HCT116 (cell line): ENCODE measurements around the gene RGCC. TPM values are rescaled to one million over a fixed set of nuclear protein-coding genes. Genes with fewer than 3 reads are reported as not detected.

Source experiments
- ATAC-seq: fragments of 200-7000 bp; cut with Tn5 transposase; 2 replicates; pipeline ENCODE4 v1.9.1; 2020; ENCODE audit warnings: mild to moderate bottlenecking, moderate library complexity
- BruUV-seq: library from RNA; stranded (reverse); fragments of 400-500 nt; replicated peaks from 2 replicates; lab custom pipeline; 2021; lab: Mats Ljungman, UMichigan
- CTCF ChIA-PET: fragments of 300-600 bp; sonication (Branson Sonifier 250); formaldehyde crosslinking; loops from one replicate; lab custom pipeline; 2021; ENCODE audit warnings: antibody characterized with exemption; lab: Charles Lee
- POLR2A ChIA-PET: fragments of 300-600, 350-600 bp; sonication (Branson Sonifier 250); formaldehyde crosslinking; loops from one replicate; lab custom pipeline; 2021; ENCODE audit warnings: antibody characterized with exemption; lab: Charles Lee
- RAD21 ChIA-PET, 2 experiments: fragments of 300-600 bp; sonication (Branson Sonifier 250); formaldehyde crosslinking; loops; one replicate each; lab custom pipeline; 2023; ENCODE audit warnings: low total read pairs in 2 of 2; ENCODE audit not compliant: uncharacterized antibody in 2 of 2, unreplicated experiment in 2 of 2, low non-redundant PET in 1 of 2; lab: Charles Lee
- DNase-seq: peaks from one replicate; pipeline ENCODE4 v3.0.0-alpha.2; 2010; ENCODE audit warnings: low read depth, low spot score
- H2AFZ ChIP-seq: fragments of 200-600 bp; shearing (Covaris generic), sonication (generic); 2 replicates; pipeline ENCODE4 v1.6.1; 2017; ENCODE audit warnings: low read depth, mixed run types, mixed read lengths, antibody characterized with exemption, low read length; ENCODE audit not compliant: poor library complexity, severe bottlenecking
- H3K27ac ChIP-seq: 2 replicates; pipeline ENCODE4 v1.5.1; 2012; ENCODE audit warnings: low read depth, low read length
- H3K27me3 ChIP-seq: fragments of 200-600 bp; sonication (generic); 2 replicates; pipeline ENCODE4 v1.6.1; 2016; ENCODE audit warnings: mixed run types, low read length, mixed read lengths; ENCODE audit not compliant: insufficient read depth
- H3K36me3 ChIP-seq, 2 experiments: fragments of 200-500 bp in 1 of 2; fragments of 200-600 bp in 1 of 2; sonication (Bioruptor generic) in 1 of 2; sonication (generic) in 1 of 2; 2 replicates each; pipeline versions ENCODE4 v1.5.1 to v1.6.1; 2014 to 2016; ENCODE audit warnings: low read length in 2 of 2, inconsistent platforms in 1 of 2, mixed read lengths in 1 of 2, mixed run types in 1 of 2; ENCODE audit not compliant: insufficient read depth in 2 of 2, control insufficient read depth in 1 of 2
- H3K4me1 ChIP-seq, 2 experiments: fragments of 200-600 bp in 1 of 2; sonication (generic) in 1 of 2; 2 replicates each; pipeline versions ENCODE4 v1.5.1 to v1.6.1; 2012 to 2017; ENCODE audit warnings: low read length in 2 of 2, inconsistent platforms in 1 of 2, mild to moderate bottlenecking in 1 of 2, mixed read lengths in 1 of 2, mixed run types in 1 of 2, moderate library complexity in 1 of 2; ENCODE audit not compliant: insufficient read depth in 2 of 2, control insufficient read depth in 1 of 2
- H3K4me2 ChIP-seq: fragments of 200-600 bp; sonication (generic); 2 replicates; pipeline ENCODE4 v1.6.1; 2017; ENCODE audit warnings: mixed run types, low read length, mixed read lengths
- H3K4me3 ChIP-seq, 2 experiments: fragments of 200-600 bp in 1 of 2; sonication (generic) in 1 of 2; replicated peaks in 1 of 2; 2 replicates each; pipeline ENCODE4 v1.5.1; 2011 to 2016; ENCODE audit warnings: low read length in 2 of 2, control low read depth in 1 of 2, low read depth in 1 of 2, mild to moderate bottlenecking in 1 of 2, mixed read lengths in 1 of 2, mixed run types in 1 of 2
- H3K79me2 ChIP-seq: fragments of 200-600 bp; sonication (generic); 2 replicates; pipeline ENCODE4 v1.6.1; 2017; ENCODE audit warnings: mild to moderate bottlenecking, mixed run types, low read length, moderate library complexity, mixed read lengths; ENCODE audit not compliant: insufficient read depth
- H3K9ac ChIP-seq: fragments of 200-600 bp; sonication (generic); 2 replicates; pipeline ENCODE4 v1.6.1; 2016; ENCODE audit warnings: low read length, mixed read lengths
- H3K9me2 ChIP-seq: fragments of 200-600 bp; sonication (generic), shearing (Covaris generic); 2 replicates; pipeline ENCODE4 v1.6.1; 2017; ENCODE audit warnings: mixed run types, mild to moderate bottlenecking, moderate library complexity; ENCODE audit not compliant: insufficient read depth
- H3K9me3 ChIP-seq, 2 experiments: fragments of 200-500 bp in 1 of 2; fragments of 200-600 bp in 1 of 2; sonication (Bioruptor generic) in 1 of 2; sonication (generic) in 1 of 2; 2 replicates each; pipeline ENCODE4 v1.6.1; 2014 to 2017; ENCODE audit warnings: low read length in 2 of 2, mixed read lengths in 2 of 2, inconsistent platforms in 1 of 2, low read depth in 1 of 2, mild to moderate bottlenecking in 1 of 2, mixed run types in 1 of 2, moderate library complexity in 1 of 2; ENCODE audit not compliant: control insufficient read depth in 1 of 2, insufficient read depth in 1 of 2
- H4K20me1 ChIP-seq: fragments of 200-600 bp; sonication (generic), shearing (Covaris generic); 2 replicates; pipeline ENCODE4 v1.6.1; 2017; ENCODE audit warnings: mixed run types, mild to moderate bottlenecking, moderate library complexity; ENCODE audit not compliant: insufficient read depth
- CBX3 ChIP-seq: IDR thresholded peaks from 2 replicates; pipeline ENCODE4 v1.6.1; 2012; ENCODE audit warnings: low read depth
- EZH2 ChIP-seq: fragments of 200-600 bp; sonication (generic); IDR thresholded peaks from 2 replicates; pipeline ENCODE4 v1.6.1; 2017; ENCODE audit warnings: antibody characterized with exemption, mixed run types
- EZH2phosphoT487 ChIP-seq: fragments of 200-600 bp; IDR thresholded peaks from 2 replicates; pipeline ENCODE4 v1.6.1; 2018; ENCODE audit warnings: antibody characterized with exemption, borderline replicate concordance
- JUND ChIP-seq: IDR thresholded peaks from 2 replicates; pipeline ENCODE4 v1.6.1; 2012
- POLR2AphosphoS5 ChIP-seq: IDR thresholded peaks from 2 replicates; pipeline ENCODE4 v1.6.1; 2011; ENCODE audit warnings: mild to moderate bottlenecking, low read depth, low read length, moderate library complexity
- RAD21 ChIP-seq: IDR thresholded peaks from 2 replicates; pipeline ENCODE4 v1.6.1; 2012; ENCODE audit warnings: low read depth, mild to moderate bottlenecking
- REST ChIP-seq: IDR thresholded peaks from 2 replicates; pipeline ENCODE4 v1.6.1; 2012; ENCODE audit warnings: low read depth
- SIN3A ChIP-seq: IDR thresholded peaks from 2 replicates; pipeline ENCODE4 v1.6.1; 2012; ENCODE audit warnings: low read depth
- SP1 ChIP-seq: IDR thresholded peaks from 2 replicates; pipeline ENCODE4 v1.6.1; 2012; ENCODE audit warnings: low read depth
- TCF7L2 ChIP-seq: IDR thresholded peaks from 2 replicates; pipeline ENCODE4 v1.7.0; 2011; ENCODE audit warnings: borderline replicate concordance, inconsistent platforms; ENCODE audit not compliant: insufficient read depth, insufficient read length; ENCODE audit errors: extremely low read depth
- YY1 ChIP-seq: IDR thresholded peaks from 2 replicates; pipeline ENCODE4 v1.6.1; 2011; ENCODE audit warnings: low read length, low read depth, moderate library complexity, mild to moderate bottlenecking; ENCODE audit not compliant: insufficient replicate concordance; ENCODE audit errors: extremely low read depth
- ZBTB33 ChIP-seq: IDR thresholded peaks from 2 replicates; pipeline ENCODE4 v1.6.1; 2011; ENCODE audit warnings: mild to moderate bottlenecking, low read length, moderate library complexity; ENCODE audit not compliant: insufficient replicate concordance; ENCODE audit errors: extremely low read depth
- ZNF274 ChIP-seq: fragments of 200-500 bp; sonication (Bioruptor generic); IDR thresholded peaks from 2 replicates; pipeline ENCODE4 v1.6.1; 2014; ENCODE audit warnings: mild to moderate bottlenecking, low read depth, low read length, inconsistent platforms
- intact Hi-C: fragments of 100-400 bp; cut with micrococcal nuclease; formaldehyde crosslinking; loops from 2 replicates; pipeline ENCODE4 v1.10.0; 2022
- total RNA-seq: library from RNA; stranded (reverse); gene quantifications from one replicate; pipeline ENCODE4 v1.2.1, GENCODE V29; 2021; ENCODE audit not compliant: unreplicated experiment

RGCC gene
- total RNA-seq, 1 experiment from 2014 or later, result 3.2 TPM

GRCh38 chr13:41490371-41491015 lies 33.1 kb downstream of the RGCC start:
- Histone ChIP-seq H3K4me1 (no peaks in the 10 kb centered on the region), H3K36me3 (no peaks in the 10 kb centered on the region)

More at GRCh38 chr13:41490371-41491015, 33.1 kb downstream of the RGCC start:
- DNase-seq, result no peak
- BruUV-seq, result no TSS peak
- Histone ChIP-seq H4K20me1 (no peaks in the 10 kb centered on the region), H3K4me2 (no peak overlapping the region), H3K9me2 (no peaks in the 10 kb centered on the region), H3K9ac (no peak overlapping the region), H3K27me3 (no peaks in the 10 kb centered on the region), H3K9me3 (no peaks in the 10 kb centered on the region), H3K4me3 (no peak overlapping the region), H2AFZ (no peak overlapping the region), H3K27ac (no peak overlapping the region), H3K79me2 (no peaks in the 10 kb centered on the region)
- TF ChIP-seq POLR2AphosphoS5 (no peak), EZH2 (no peak), EZH2phosphoT487 (no peak), ZBTB33 (no peak), JUND (no peak), SP1 (no peak), YY1 (no peak), SIN3A (no peak), CBX3 (no peak), RAD21 (no peak), TCF7L2 (no peak), ZNF274 (no peak), REST (no peak)
- ChIA-PET POLR2A (no interaction called here), RAD21 (no interaction called here), CTCF (no interaction called here)
- intact Hi-C loops, result no loop called here
- no peak for ATAC-seq
